GM06990 (cell line): Measurements from ENCODE around the gene MIF.

Experiments
- DNase-seq: peaks from one replicate; pipeline ENCODE4 v3.0.0-alpha.2; 2011; ENCODE audit not compliant: insufficient read length; ENCODE audit errors: extremely low read depth
- H3K27me3 ChIP-seq: replicated peaks from 2 replicates; pipeline ENCODE4 v1.6.0; 2011; ENCODE audit warnings: low read length; ENCODE audit not compliant: control insufficient read depth, insufficient read depth
- H3K36me3 ChIP-seq: 2 replicates; pipeline ENCODE4 v1.5.1; 2011; ENCODE audit warnings: low read length; ENCODE audit not compliant: control insufficient read depth, insufficient read depth
- H3K4me3 ChIP-seq: replicated peaks from 2 replicates; pipeline ENCODE4 v1.5.1; 2011; ENCODE audit warnings: low read depth, mild to moderate bottlenecking, control low read depth, low read length
- CTCF ChIP-seq: IDR thresholded peaks from 2 replicates; pipeline ENCODE4 v1.5.1; 2011; ENCODE audit warnings: low read length, control low read depth, mild to moderate bottlenecking, inconsistent platforms; ENCODE audit not compliant: insufficient read depth, poor library complexity, severe bottlenecking

The MIF gene

GRCh38 chr22:23893945-23894709 lies at the start of gene MIF:
MIF (plus strand) TSS chr22:23894383; CDS start chr22:23894475, 92 bp downstream.
- peaks cover 14% of the 10 kb centered on the region for H3K36me3 ChIP-seq
- H3K4me3 ChIP-seq, result peak within 1 kb of the TSS; percentile 93
- peak; percentile 99 for DNase-seq
- TF ChIP-seq CTCF, result peak; percentile 88
- H3K27me3 ChIP-seq, result no peaks in the 10 kb centered on the region

GRCh38 chr22:23844739-23845202 lies 49.4 kb upstream of the MIF start:
- DNase-seq, result no peak
- Histone ChIP-seq H3K27me3 (no peaks in the 10 kb centered on the region; the same call in 1 of the 2 replicates), H3K4me3 (no peak overlapping the region; the same call in 1 of the 2 replicates), H3K36me3 (no peaks in the 10 kb centered on the region)
- no peak for TF ChIP-seq CTCF

GRCh38 chr22:23845265-23846080 lies 48.7 kb upstream of the MIF start:
- no peak for TF ChIP-seq CTCF
- no peak for DNase-seq
- Histone ChIP-seq H3K4me3 (no peak overlapping the region), H3K27me3 (no peaks in the 10 kb centered on the region; the same call in 1 of the 2 replicates), H3K36me3 (no peaks in the 10 kb centered on the region)

GRCh38 chr22:23846081-23846469 lies 48.1 kb upstream of the MIF start:
- Histone ChIP-seq H3K36me3 (no peaks in the 10 kb centered on the region), H3K27me3 (no peaks in the 10 kb centered on the region; the same call in 1 of the 2 replicates), H3K4me3 (no peak overlapping the region)
- TF ChIP-seq CTCF, result no peak
- DNase-seq, result no peak

- Histone ChIP-seq H3K4me3 (no peak overlapping the region), H3K36me3 (no peaks in the 10 kb centered on the region), H3K27me3 (no peaks in the 10 kb centered on the region)
- no peak for TF ChIP-seq CTCF
- DNase-seq, result no peak
Measured at GRCh38 chr22:23847310-23847920, 46.8 kb upstream of the MIF start.
